Right renal pelvis (tissue), 4 donors: ENCODE results near the gene KIAA2012. TPM values are rescaled to one million over a fixed set of nuclear protein-coding genes. Genes with fewer than 3 reads are reported as not detected.

Experiments used
- DNase-seq, 4 donors: peaks; one replicate each; pipeline ENCODE4 v3.0.0-alpha.2; 2013; ENCODE audit warnings: low read depth in 4 of 4, low spot score in 3 of 4, missing footprints in 1 of 4
- polyA plus RNA-seq, 4 donors: library from polyadenylated mRNA; unstranded; fragments of 120-200 nt; gene quantifications; one replicate each; pipeline ENCODE4 v1.2.1, GENCODE V29; 2013; ENCODE audit not compliant: insufficient read length in 4 of 4

KIAA2012 gene
- polyA plus RNA-seq, 4 donors = 0.07 to 0.17 (median 0.12) TPM

GRCh38 chr2:202249521-202250253, 176.6 kb downstream of the KIAA2012 start:
- DNase-seq = no peak

GRCh38 chr2:202251494-202251893, 178.4 kb downstream of the KIAA2012 start:
- DNase-seq = no peak

Other genes starting within 250 kb of the KIAA2012 start
- 10 to 100 TPM; 68.5 to 89.1 (median 82.6) TPM for gene FZD7, start 39.4 kb upstream of the KIAA2012 start, polyA plus RNA-seq
- gene SUMO1, start 165.3 kb downstream of the KIAA2012 start, polyA plus RNA-seq = 100 to 1,000 TPM; 199 to 244 (median 237) TPM
- 100 to 1,000 TPM in 1 of 4 donors, 10 to 100 TPM in 3; 92.0 to 102 (median 97.0) TPM for gene NOP58, start 192.5 kb downstream of the KIAA2012 start, polyA plus RNA-seq